ENCODE measurements around the gene CETP. TPM values are rescaled to one million over a fixed set of nuclear protein-coding genes. Genes with fewer than 3 reads are reported as not detected.

Gene CETP
- total and polyA plus RNA-seq, 9 of the 15 experiments (the other 6 are each of a cell fraction or from before 2014, with no cell fraction given) = 0.07 to 0.11 TPM; not detected in 7

- TF ChIP-seq, protein P1, sequence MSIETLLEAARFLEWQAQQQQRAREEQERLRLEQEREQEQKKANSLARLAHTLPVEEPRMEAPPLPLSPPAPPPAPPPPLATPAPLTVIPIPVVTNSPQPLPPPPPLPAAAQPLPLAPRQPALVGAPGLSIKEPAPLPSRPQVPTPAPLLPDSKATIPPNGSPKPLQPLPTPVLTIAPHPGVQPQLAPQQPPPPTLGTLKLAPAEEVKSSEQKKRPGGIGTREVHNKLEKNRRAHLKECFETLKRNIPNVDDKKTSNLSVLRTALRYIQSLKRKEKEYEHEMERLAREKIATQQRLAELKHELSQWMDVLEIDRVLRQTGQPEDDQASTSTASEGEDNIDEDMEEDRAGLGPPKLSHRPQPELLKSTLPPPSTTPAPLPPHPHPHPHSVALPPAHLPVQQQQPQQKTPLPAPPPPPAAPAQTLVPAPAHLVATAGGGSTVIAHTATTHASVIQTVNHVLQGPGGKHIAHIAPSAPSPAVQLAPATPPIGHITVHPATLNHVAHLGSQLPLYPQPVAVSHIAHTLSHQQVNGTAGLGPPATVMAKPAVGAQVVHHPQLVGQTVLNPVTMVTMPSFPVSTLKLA (conservative IDR thresholded peaks at IDR 0.05) = peak; percentile 96 to 97
- peak; percentile 64 to 85 for TF ChIP-seq E2F6 (IDR thresholded peaks at IDR 0.05; ENCODE audit: borderline replicate concordance in 1 of 2, extremely low read depth in 1 of 2, insufficient read depth in 1 of 2, insufficient read length in 1 of 2, low read depth in 1 of 2, low read length in 1 of 2, poor library complexity in 1 of 2, severe bottlenecking in 1 of 2)
- peak; percentile 95 for TF ChIP-seq GTF2A2 (tag; IDR thresholded peaks at IDR 0.05)
- TF ChIP-seq CTBP1 (IDR thresholded peaks at IDR 0.05; ENCODE audit: borderline replicate concordance) = peak; percentile 75; the same call in 1 of the 2 replicates
- TF ChIP-seq GTF2E2 (tag; IDR thresholded peaks at IDR 0.05) = peak; percentile 99
- TF ChIP-seq, protein P2, sequence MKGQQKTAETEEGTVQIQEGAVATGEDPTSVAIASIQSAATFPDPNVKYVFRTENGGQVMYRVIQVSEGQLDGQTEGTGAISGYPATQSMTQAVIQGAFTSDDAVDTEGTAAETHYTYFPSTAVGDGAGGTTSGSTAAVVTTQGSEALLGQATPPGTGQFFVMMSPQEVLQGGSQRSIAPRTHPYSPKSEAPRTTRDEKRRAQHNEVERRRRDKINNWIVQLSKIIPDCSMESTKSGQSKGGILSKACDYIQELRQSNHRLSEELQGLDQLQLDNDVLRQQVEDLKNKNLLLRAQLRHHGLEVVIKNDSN (CRISPR knock-in tag; IDR thresholded peaks at IDR 0.05) = peak; percentile 94
- TF ChIP-seq, protein P3, sequence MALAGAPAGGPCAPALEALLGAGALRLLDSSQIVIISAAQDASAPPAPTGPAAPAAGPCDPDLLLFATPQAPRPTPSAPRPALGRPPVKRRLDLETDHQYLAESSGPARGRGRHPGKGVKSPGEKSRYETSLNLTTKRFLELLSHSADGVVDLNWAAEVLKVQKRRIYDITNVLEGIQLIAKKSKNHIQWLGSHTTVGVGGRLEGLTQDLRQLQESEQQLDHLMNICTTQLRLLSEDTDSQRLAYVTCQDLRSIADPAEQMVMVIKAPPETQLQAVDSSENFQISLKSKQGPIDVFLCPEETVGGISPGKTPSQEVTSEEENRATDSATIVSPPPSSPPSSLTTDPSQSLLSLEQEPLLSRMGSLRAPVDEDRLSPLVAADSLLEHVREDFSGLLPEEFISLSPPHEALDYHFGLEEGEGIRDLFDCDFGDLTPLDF (CRISPR knock-in tag; IDR thresholded peaks at IDR 0.05) = peak; percentile 85
- no peak for TF ChIP-seq ZKSCAN8 (CRISPR knock-in tag; IDR thresholded peaks at IDR 0.05)
- TF ChIP-seq, protein P4, sequence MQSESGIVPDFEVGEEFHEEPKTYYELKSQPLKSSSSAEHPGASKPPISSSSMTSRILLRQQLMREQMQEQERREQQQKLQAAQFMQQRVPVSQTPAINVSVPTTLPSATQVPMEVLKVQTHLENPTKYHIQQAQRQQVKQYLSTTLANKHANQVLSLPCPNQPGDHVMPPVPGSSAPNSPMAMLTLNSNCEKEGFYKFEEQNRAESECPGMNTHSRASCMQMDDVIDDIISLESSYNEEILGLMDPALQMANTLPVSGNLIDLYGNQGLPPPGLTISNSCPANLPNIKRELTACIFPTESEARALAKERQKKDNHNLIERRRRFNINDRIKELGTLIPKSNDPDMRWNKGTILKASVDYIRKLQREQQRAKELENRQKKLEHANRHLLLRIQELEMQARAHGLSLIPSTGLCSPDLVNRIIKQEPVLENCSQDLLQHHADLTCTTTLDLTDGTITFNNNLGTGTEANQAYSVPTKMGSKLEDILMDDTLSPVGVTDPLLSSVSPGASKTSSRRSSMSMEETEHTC (IDR thresholded peaks at IDR 0.05) = 0 out of 2 replicates have a peak, but pooled peaks have one; percentile 12
- no peak for TF ChIP-seq BRF1 (IDR thresholded peaks at IDR 0.05; ENCODE audit: borderline replicate concordance, extremely low read depth, insufficient read length)
- TF ChIP-seq, protein P5, sequence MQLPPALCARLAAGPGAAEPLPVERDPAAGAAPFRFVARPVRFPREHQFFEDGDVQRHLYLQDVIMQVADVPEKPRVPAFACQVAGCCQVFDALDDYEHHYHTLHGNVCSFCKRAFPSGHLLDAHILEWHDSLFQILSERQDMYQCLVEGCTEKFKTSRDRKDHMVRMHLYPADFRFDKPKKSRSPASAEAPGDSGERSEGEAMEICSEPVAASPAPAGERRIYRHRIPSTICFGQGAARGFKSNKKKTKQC (CRISPR knock-in tag; IDR thresholded peaks at IDR 0.05) = peak; percentile 88
- TF ChIP-seq, protein P6, sequence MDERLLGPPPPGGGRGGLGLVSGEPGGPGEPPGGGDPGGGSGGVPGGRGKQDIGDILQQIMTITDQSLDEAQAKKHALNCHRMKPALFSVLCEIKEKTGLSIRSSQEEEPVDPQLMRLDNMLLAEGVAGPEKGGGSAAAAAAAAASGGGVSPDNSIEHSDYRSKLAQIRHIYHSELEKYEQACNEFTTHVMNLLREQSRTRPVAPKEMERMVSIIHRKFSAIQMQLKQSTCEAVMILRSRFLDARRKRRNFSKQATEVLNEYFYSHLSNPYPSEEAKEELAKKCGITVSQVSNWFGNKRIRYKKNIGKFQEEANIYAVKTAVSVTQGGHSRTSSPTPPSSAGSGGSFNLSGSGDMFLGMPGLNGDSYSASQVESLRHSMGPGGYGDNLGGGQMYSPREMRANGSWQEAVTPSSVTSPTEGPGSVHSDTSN (CRISPR knock-in tag; IDR thresholded peaks at IDR 0.05; ENCODE audit: low read depth) = no peak
- TF ChIP-seq, protein P6 (tag; conservative IDR thresholded peaks at IDR 0.05; ENCODE audit: low read depth) = peak; percentile 72
Observed at GRCh38 chr16:56931892-56932720, 29.6 kb upstream of the CETP start, which contains the start of gene HERPUD1 (continued).

Measured in K562 (cell line).